K562 (cell line): ENCODE results near the gene FAM98C. TPM values are rescaled to one million over a fixed set of nuclear protein-coding genes. Genes with fewer than 3 reads are reported as not detected.

ENCODE experiments used
- ARID1B ChIP-seq: fragments of 450-650 bp; IDR thresholded peaks from 2 replicates; pipeline ENCODE4 v1.6.1; 2016; ENCODE audit warnings: antibody characterized with exemption, mild to moderate bottlenecking, inconsistent platforms
- GTF2E2 ChIP-seq: fragments of 200-800 bp; sonication (Bioruptor generic); IDR thresholded peaks from 2 replicates; pipeline ENCODE4 v1.6.1; 2016; ENCODE audit warnings: missing genetic modification characterization, missing compliant biosample characterization
- MCM5 ChIP-seq: fragments of 450-650 bp; IDR thresholded peaks from 2 replicates; pipeline ENCODE4 v1.6.1; 2016; ENCODE audit warnings: low read depth
- MYC ChIP-seq, 2 experiments: fragments of 250-450 bp in 1 of 2; sonication (Bioruptor Pico) in 1 of 2; IDR thresholded peaks; 2 replicates each; pipeline versions ENCODE4 v1.5.1 to v1.6.1; 2012 to 2021; ENCODE audit warnings: low read depth in 2 of 2, borderline replicate concordance in 1 of 2, improper control_type of control experiment in 1 of 2, low read length in 1 of 2, mild to moderate bottlenecking in 1 of 2, moderate library complexity in 1 of 2
- NR3C1 ChIP-seq: sonication (generic); formaldehyde crosslinking; IDR thresholded peaks from 2 replicates; pipeline ENCODE4 v1.8.1; 2022; ENCODE audit warnings: missing genetic modification reagents
- NUFIP1 ChIP-seq: fragments of 450-650 bp; IDR thresholded peaks from 2 replicates; pipeline ENCODE4 v1.6.1; 2018; ENCODE audit not compliant: partially characterized antibody
- PHF21A ChIP-seq: fragments of 450-650 bp; IDR thresholded peaks from 2 replicates; pipeline ENCODE4 v1.6.1; 2017; ENCODE audit warnings: low read depth, borderline replicate concordance
- POLR2A ChIP-seq: fragments of 450-650 bp; conservative IDR thresholded peaks from 2 replicates; pipeline ENCODE4 v1.6.1; 2016
- PRDM10 ChIP-seq: fragments of 450-650 bp; IDR thresholded peaks from 2 replicates; pipeline ENCODE4 v1.6.1; 2018; ENCODE audit not compliant: partially characterized antibody
- RBFOX2 ChIP-seq: fragments of 200-400 bp; formaldehyde crosslinking; IDR thresholded peaks from 2 replicates; pipeline ENCODE4 v1.6.1; 2017; ENCODE audit warnings: low read depth, mild to moderate bottlenecking, low read length, moderate library complexity
- SMC3 ChIP-seq: conservative IDR thresholded peaks from 2 replicates; pipeline ENCODE4 v1.6.1; 2011; ENCODE audit warnings: low read depth, low read length, improper control_type of control experiment; ENCODE audit not compliant: insufficient read depth
- SRSF3 ChIP-seq: fragments of 200-400 bp; formaldehyde crosslinking; IDR thresholded peaks from 2 replicates; pipeline ENCODE4 v1.6.1; 2016; ENCODE audit warnings: mild to moderate bottlenecking, low read length, moderate library complexity; ENCODE audit not compliant: insufficient read depth
- STAG1 ChIP-seq: sonication (generic); formaldehyde crosslinking; IDR thresholded peaks from 2 replicates; pipeline ENCODE4 v1.5.0; 2020; ENCODE audit warnings: missing genetic modification reagents, borderline replicate concordance
- THRB ChIP-seq: fragments of 450-650 bp; formaldehyde crosslinking; conservative IDR thresholded peaks from 2 replicates; pipeline ENCODE4 v1.4.0; 2022; ENCODE audit warnings: mild to moderate bottlenecking, missing genetic modification characterization
- ZNF311 ChIP-seq: fragments of 250-450 bp; sonication (Bioruptor Pico); IDR thresholded peaks from 2 replicates; pipeline ENCODE4 v1.4.0; 2020; ENCODE audit warnings: mild to moderate bottlenecking, moderate library complexity
- ZNF449 ChIP-seq: fragments of 250-450 bp; sonication (Bioruptor Pico); IDR thresholded peaks from 2 replicates; pipeline ENCODE4 v1.8.0; 2022; ENCODE audit warnings: moderate library complexity, mild to moderate bottlenecking, inconsistent platforms
- polyA plus RNA-seq, 8 experiments: library from polyadenylated mRNA; depleted of rRNA in 4 of 8; stranded (reverse) in 5 of 8; unstranded in 3 of 8; fragments of >200 nt; fragmentation: Nextera tagmentation in 2 of 8; fragmentation: Illumina TruSeq in 1 of 8; extraction: Ambion mirVana in 2 of 8; extraction: Trizol in 1 of 8; gene quantifications; 2 replicates each; pipeline versions ENCODE4 v1.2.1 to v1.2.3, GENCODE V29; 2011 to 2014; ENCODE audit warnings: inconsistent platforms in 1 of 8, missing spikeins in 1 of 8
- total RNA-seq, 7 experiments: library from RNA; depleted of rRNA in 6 of 7; stranded (reverse); fragments of >200 nt in 6 of 7; fragmentation: Illumina TruSeq in 2 of 7; extraction: Trizol in 2 of 7; gene quantifications; 2 replicates each; pipeline versions ENCODE4 v1.2.1 to v1.2.3, GENCODE V29; 2011 to 2021; ENCODE audit warnings: low replicate concordance in 1 of 7
- TF ChIP-seq, protein P1 (sequence below): fragments of 450-650 bp; formaldehyde crosslinking; IDR thresholded peaks from 2 replicates; pipeline ENCODE4 v1.4.0; 2022; ENCODE audit warnings: missing genetic modification characterization
- TF ChIP-seq, protein P2 (sequence below): fragments of 450-650 bp; IDR thresholded peaks from 2 replicates; pipeline ENCODE4 v1.6.1; 2016; ENCODE audit warnings: antibody characterized with exemption

FAM98C gene
- total and polyA plus RNA-seq, 9 of the 15 experiments (the other 6 are each of a cell fraction or from before 2014, with no cell fraction given), result 1.7 to 43.8 (median 13.7) TPM

DNA sequence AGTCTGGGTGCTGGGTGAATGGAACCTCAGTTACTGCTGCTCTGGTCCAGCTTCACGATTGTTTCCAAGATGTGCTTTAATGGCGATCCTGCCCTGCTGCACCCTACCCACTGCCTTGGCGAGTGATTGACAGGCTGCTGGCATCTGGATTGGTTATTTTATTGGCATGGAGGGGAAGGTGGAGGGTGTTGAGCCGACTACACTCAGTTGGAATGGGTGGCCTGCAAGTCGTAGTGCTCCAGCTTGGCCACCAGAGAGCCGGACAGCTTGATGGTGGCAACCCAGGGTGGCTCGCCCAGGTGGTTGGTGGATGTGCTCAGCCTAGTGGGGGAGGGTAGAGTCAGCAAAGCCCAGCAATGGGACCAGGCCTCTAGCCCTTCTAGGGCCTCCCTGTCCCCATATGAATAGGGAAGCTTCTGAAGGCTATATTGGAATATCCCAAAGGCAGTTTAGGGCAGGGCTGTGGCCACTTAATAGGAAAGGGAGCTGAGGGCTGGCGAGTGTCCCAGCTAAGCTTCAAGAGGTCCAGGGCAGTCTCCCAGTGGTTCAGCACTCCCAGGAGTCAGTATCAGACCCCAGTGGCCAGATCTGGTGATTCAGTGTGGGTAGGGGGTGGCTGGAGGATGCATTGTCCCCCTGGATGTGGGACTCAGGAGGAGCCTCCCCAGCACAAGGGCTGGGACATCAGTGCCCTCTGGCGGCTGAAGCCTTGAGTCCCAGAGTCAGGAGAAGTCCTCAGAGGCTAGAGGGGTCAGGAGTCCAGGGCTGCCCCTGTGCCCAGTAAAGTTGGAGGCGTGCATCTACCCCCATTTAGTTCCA, 18.5 kb upstream of the FAM98C start (continued):
- no peak for TF ChIP-seq THRB
- TF ChIP-seq POLR2A, result peak; percentile 53; the same call in 1 of the 2 replicates
- TF ChIP-seq, protein P1, sequence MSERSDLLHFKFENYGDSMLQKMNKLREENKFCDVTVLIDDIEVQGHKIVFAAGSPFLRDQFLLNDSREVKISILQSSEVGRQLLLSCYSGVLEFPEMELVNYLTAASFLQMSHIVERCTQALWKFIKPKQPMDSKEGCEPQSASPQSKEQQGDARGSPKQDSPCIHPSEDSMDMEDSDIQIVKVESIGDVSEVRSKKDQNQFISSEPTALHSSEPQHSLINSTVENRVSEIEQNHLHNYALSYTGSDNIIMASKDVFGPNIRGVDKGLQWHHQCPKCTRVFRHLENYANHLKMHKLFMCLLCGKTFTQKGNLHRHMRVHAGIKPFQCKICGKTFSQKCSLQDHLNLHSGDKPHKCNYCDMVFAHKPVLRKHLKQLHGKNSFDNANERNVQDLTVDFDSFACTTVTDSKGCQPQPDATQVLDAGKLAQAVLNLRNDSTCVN (CRISPR knock-in tag), result no peak
- TF ChIP-seq PHF21A, result no peak
- no peak for TF ChIP-seq GTF2E2 (tag)
- TF ChIP-seq SMC3, result 0 out of 2 replicates have a peak, but pooled peaks have one; percentile 34
- no peak for TF ChIP-seq ARID1B
- no peak for TF ChIP-seq ZNF311 (CRISPR knock-in tag)
- TF ChIP-seq PRDM10, result peak; percentile 95
- peak; percentile 53; the same call in 1 of the 2 replicates for TF ChIP-seq RBFOX2
- no peak for TF ChIP-seq SRSF3
- no peak for TF ChIP-seq NUFIP1
- TF ChIP-seq MCM5, result no peak
- TF ChIP-seq ZNF449, result no peak
- TF ChIP-seq NR3C1, result no peak
- TF ChIP-seq MYC (IDR thresholded peaks at IDR 0.05; ENCODE audit: low read depth, low read length), result no peak
- no peak for TF ChIP-seq MYC (CRISPR knock-in tag; IDR thresholded peaks at IDR 0.05; ENCODE audit: borderline replicate concordance, low read depth)
- TF ChIP-seq, protein P2, sequence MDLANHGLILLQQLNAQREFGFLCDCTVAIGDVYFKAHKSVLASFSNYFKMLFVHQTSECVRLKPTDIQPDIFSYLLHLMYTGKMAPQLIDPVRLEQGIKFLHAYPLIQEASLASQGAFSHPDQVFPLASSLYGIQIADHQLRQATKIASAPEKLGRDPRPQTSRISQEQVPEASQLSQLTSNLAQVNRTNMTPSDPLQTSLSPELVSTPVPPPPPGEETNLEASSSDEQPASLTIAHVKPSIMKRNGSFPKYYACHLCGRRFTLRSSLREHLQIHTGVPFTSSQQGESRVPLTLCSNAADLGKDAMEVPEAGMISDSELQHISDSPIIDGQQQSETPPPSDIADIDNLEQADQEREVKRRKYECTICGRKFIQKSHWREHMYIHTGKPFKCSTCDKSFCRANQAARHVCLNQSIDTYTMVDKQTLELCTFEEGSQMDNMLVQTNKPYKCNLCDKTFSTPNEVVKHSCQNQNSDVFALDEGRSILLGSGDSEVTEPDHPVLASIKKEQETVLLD, result no peak
- TF ChIP-seq STAG1 (CRISPR knock-in tag), result no peak; the same call in 1 of the 2 replicates
